HEK293T (cell line): ENCODE results near the gene DAO.

Experiments
- CTCF ChIA-PET: fragments of 350-600 bp; formaldehyde crosslinking; extraction: SDS; loops from one replicate; lab custom pipeline; 2021; ENCODE audit warnings: antibody characterized with exemption, inconsistent platforms; lab: Yijun Ruan, JAX
- POLR2A ChIA-PET: fragments of 350-600 bp; formaldehyde crosslinking; extraction: SDS; loops from one replicate; lab custom pipeline; 2020; ENCODE audit warnings: antibody characterized with exemption, inconsistent platforms; lab: Yijun Ruan, JAX
- DNase-seq: peaks from one replicate; pipeline ENCODE4 v3.0.0; 2012; ENCODE audit warnings: mixed read lengths; ENCODE audit errors: extremely low spot score
- ARNT ChIP-seq: fragments of 450-650 bp; IDR thresholded peaks from 2 replicates; pipeline ENCODE4 v1.6.1; 2017; ENCODE audit warnings: mild to moderate bottlenecking
- BHLHE40 ChIP-seq: fragments of 450-650 bp; IDR thresholded peaks from 2 replicates; pipeline ENCODE4 v1.6.1; 2016; ENCODE audit warnings: mild to moderate bottlenecking, moderate library complexity, borderline replicate concordance
- CTBP1 ChIP-seq: fragments of 450-650 bp; IDR thresholded peaks from 2 replicates; pipeline ENCODE4 v1.6.1; 2016; ENCODE audit warnings: borderline replicate concordance
- ELF4 ChIP-seq: fragments of 450-650 bp; IDR thresholded peaks from 2 replicates; pipeline ENCODE4 v1.6.1; 2017; ENCODE audit warnings: antibody characterized with exemption
- FOXA1 ChIP-seq: fragments of 450-650 bp; IDR thresholded peaks from 2 replicates; pipeline ENCODE4 v1.6.1; 2016; ENCODE audit warnings: mild to moderate bottlenecking
- FOXK2 ChIP-seq: fragments of 450-650 bp; IDR thresholded peaks from 2 replicates; pipeline ENCODE4 v1.6.1; 2016; ENCODE audit warnings: mild to moderate bottlenecking
- FOXM1 ChIP-seq: fragments of 450-650 bp; IDR thresholded peaks from 2 replicates; pipeline ENCODE4 v1.6.1; 2017; ENCODE audit warnings: mild to moderate bottlenecking, borderline replicate concordance
- HDGF ChIP-seq: fragments of 450-650 bp; IDR thresholded peaks from 2 replicates; pipeline ENCODE4 v1.6.1; 2017; ENCODE audit warnings: antibody characterized with exemption, borderline replicate concordance
- L3MBTL2 ChIP-seq: fragments of 450-650 bp; conservative IDR thresholded peaks from 2 replicates; pipeline ENCODE4 v1.6.1; 2016; ENCODE audit warnings: mild to moderate bottlenecking
- LEF1 ChIP-seq: fragments of 450-650 bp; IDR thresholded peaks from 2 replicates; pipeline ENCODE4 v1.6.1; 2017; ENCODE audit warnings: mild to moderate bottlenecking, borderline replicate concordance
- NFRKB ChIP-seq: fragments of 450-650 bp; IDR thresholded peaks from 2 replicates; pipeline ENCODE4 v1.6.1; 2016; ENCODE audit warnings: mild to moderate bottlenecking, moderate library complexity
- SP1 ChIP-seq: fragments of 450-650 bp; IDR thresholded peaks from 2 replicates; pipeline ENCODE4 v1.6.1; 2017
- SUZ12 ChIP-seq: fragments of 450-650 bp; IDR thresholded peaks from 2 replicates; pipeline ENCODE4 v1.6.1; 2016; ENCODE audit warnings: mild to moderate bottlenecking
- TARDBP ChIP-seq: fragments of 450-650 bp; IDR thresholded peaks from 2 replicates; pipeline ENCODE4 v1.6.1; 2016
- ZNF384 ChIP-seq: fragments of 450-650 bp; IDR thresholded peaks from 2 replicates; pipeline ENCODE4 v1.6.1; 2016
- TF ChIP-seq, protein P1 (sequence below): fragments of 450-650 bp; IDR thresholded peaks from 2 replicates; pipeline ENCODE4 v1.6.1; 2016

Gene DAO

DNA sequence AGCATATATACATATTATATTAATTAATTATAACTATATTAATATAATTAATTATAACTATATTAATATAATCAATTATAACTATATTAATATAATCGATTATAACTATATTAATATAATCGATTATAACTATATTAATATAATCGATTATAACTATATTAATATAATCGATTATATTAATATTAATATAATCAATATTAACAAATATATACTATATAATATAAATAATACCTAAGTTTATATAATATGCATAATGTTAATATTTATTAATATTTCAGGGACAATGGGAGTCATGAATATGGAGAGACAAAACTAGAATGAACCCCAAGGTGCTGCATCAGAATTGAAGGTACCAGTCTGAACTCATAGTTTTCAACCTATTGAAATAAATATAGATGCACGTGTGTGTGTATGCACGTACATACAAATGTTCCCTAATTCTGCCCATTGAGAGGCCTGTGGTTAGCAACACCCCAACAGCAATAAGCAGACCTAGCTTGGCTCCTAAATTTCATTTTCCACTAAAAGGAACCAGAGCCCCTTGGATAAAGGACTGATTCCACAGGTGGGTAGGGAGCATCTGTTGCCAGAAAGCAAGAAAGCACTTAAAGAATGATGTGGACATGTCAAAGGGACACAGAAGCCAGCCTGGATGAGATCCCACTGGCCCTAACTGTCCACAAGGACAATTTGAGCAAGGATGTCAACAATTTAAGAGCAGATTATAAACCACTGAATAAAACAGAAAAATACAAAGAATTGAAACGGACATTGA lies 43.8 kb upstream of the DAO start:
- POLR2A ChIA-PET: no interaction called here
- CTCF ChIA-PET: no interaction called here
- TF ChIP-seq LEF1 (no peak), HDGF (no peak), ZNF384 (no peak), ARNT (no peak), FOXM1 (no peak), SUZ12 (no peak), L3MBTL2 (no peak), TARDBP (no peak), ELF4 (no peak), FOXK2 (no peak)
- TF ChIP-seq, protein P1, sequence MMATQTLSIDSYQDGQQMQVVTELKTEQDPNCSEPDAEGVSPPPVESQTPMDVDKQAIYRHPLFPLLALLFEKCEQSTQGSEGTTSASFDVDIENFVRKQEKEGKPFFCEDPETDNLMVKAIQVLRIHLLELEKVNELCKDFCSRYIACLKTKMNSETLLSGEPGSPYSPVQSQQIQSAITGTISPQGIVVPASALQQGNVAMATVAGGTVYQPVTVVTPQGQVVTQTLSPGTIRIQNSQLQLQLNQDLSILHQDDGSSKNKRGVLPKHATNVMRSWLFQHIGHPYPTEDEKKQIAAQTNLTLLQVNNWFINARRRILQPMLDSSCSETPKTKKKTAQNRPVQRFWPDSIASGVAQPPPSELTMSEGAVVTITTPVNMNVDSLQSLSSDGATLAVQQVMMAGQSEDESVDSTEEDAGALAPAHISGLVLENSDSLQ: no peak
- DNase-seq: no peak

DNA sequence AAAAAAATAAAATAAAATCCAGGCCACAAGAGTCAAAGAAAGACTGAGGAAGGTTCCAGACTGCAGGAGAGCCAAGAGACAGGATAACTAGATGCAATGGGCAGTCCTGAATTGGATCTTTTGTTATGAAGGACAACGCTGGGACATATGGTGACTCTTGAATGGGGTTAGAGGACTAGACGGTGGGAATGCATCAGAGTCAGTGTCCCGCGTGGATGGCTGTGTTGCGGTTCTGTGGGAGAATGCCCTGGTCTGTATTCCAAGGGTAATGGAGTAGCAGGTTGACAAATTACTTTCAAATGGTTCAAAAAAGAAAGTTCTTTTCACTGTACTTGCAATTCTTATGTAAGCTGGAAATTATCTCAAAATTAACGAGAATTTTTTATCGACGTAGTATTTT lies 42.7 kb upstream of the DAO start:
- TF ChIP-seq LEF1 (no peak), FOXK2 (no peak), CTBP1 (no peak), SP1 (no peak), FOXM1 (no peak), SUZ12 (no peak), FOXA1 (no peak), TARDBP (no peak), ZNF384 (no peak), ARNT (no peak), NFRKB (no peak), BHLHE40 (no peak), HDGF (no peak), L3MBTL2 (no peak), ELF4 (no peak)
- TF ChIP-seq, protein P1: no peak
- DNase-seq: no peak
- CTCF ChIA-PET: no interaction called here
- POLR2A ChIA-PET: no interaction called here

DNA sequence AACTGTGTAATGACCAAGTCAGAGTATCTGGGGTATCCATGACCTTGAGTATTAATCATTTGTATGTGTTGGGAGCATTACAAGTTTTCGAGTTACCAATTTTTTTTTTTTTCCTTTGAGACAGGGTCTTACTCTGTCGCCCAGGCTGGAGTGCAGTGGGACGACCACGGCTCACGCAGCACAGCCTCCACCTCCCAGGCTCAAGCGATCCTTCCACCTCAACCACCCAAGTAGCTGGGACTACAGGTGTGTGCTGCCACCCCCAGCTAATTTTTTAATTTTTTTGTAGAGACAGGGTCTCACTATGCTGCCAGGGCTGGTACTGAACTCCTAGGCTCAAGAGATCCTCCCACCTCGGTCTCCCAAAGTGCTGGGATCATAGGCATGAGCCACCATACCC lies 42.2 kb upstream of the DAO start:
- no peak for DNase-seq
- no peak for TF ChIP-seq FOXM1
- no peak for TF ChIP-seq FOXA1
- TF ChIP-seq CTBP1: no peak
- no peak for TF ChIP-seq SP1
- TF ChIP-seq FOXK2: no peak
- TF ChIP-seq HDGF: no peak
- CTCF ChIA-PET: interaction anchor here (0.5 to 1.0 kb wide), 3 partner anchors 10 to 144 kb away, joined by 3 read pairs; no protein-coding TSS in a partner anchor
- POLR2A ChIA-PET: interaction anchor here (1.0 kb wide), 1 partner anchor 19 kb away, joined by 4 read pairs; the partner anchor contains the start of gene SSH1

DNA sequence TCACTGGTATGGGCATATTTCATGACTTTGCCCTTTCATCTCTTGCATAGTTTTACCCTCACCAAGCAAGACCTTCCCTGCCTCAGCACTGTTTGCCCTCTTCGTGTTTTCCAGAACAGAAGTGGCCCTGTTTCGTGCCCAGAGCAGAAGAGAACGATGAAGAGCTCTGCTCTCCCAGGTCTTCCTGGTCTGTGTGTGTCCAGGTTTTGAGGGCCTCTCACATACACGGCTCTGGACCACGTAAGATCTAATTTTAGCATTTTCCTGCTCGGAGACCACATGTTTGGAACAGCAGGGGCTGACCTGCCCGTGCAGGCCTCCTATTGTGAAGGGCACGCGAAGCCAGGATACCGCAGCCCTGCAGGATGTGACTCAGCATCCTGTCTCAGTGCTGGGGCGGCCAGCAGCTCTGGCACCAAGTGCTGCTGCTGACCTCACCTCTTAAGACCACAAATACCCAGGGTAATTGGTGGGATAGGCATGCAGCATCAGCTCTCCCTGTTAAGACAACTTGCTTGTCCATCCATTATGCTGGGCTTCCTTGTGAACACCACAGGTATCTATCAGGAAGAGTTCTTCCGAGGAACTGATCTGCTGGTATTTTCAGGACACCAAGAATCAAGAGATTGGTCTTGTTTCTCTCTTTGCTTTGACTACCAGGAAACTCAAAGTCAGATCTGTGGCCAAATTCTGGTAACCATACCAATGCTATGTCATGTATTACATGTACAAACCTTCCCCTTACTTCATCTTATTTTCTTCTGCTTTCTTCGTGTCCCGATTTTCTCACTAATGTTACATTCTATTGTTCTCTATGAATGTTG lies 41.5 kb upstream of the DAO start:
- DNase-seq: peak; percentile 32
- ChIA-PET CTCF (interaction anchor here (0.5 to 1.0 kb wide), 3 partner anchors 9 to 144 kb away, joined by 3 read pairs; no protein-coding TSS in a partner anchor), POLR2A (interaction anchor here (1.0 kb wide), 2 partner anchors 12 to 19 kb away, joined by 3 to 4 read pairs; partner anchors contain the start of gene SSH1)
- TF ChIP-seq LEF1: no peak
- no peak for TF ChIP-seq L3MBTL2
- no peak for TF ChIP-seq ELF4
- TF ChIP-seq FOXK2: no peak
- no peak for TF ChIP-seq TARDBP
- no peak for TF ChIP-seq FOXM1
- no peak for TF ChIP-seq ARNT
- TF ChIP-seq, protein P1: no peak
- no peak for TF ChIP-seq BHLHE40
- no peak for TF ChIP-seq SUZ12
- no peak for TF ChIP-seq HDGF

DNA sequence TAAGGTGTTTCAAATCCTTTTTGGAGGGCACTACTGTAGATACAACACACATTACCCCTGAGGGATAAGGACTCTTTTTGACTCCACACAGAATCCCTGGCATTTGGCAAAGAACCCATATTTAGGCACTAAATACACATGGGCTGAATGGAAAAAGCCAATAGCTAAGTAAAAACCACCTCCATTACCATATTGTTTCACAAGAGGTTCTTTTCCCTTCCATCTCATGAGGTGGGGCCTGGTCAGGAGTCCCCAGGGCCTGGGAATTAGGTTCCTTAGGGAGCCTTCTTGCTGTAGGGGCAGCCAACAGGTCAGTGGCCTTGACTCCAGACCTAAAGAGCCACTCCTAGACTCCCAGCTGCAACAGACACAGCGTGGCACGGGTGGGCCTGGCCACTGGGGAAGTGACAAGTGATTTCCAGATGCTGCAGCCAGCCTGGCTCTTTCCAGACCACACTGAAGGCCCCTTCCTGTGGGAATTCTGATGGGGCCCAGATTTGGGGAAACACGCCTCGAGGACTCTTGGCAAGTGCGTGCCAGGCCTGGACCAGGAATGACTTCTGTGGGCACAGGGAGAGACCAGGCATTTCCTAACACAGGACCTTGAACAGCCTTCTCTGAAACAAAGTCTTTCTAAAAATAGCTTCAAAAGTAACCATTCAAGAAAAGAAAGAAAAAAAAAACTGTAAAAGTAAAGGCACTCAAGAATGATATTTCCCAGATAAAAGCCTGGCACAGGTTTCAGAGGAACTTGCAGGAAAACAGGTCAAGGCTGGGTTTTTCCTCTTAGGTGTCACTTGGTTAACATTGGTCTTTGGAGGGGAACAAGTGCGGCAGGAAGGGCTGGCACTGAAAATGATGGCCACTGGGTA lies 40.6 kb upstream of the DAO start:
- TF ChIP-seq ELF4 (no peak), HDGF (no peak), CTBP1 (no peak), SUZ12 (no peak), FOXK2 (no peak), FOXM1 (no peak), ARNT (no peak), L3MBTL2 (no peak), ZNF384 (no peak), TARDBP (no peak), NFRKB (no peak), SP1 (no peak), BHLHE40 (no peak), LEF1 (no peak), FOXA1 (no peak)
- POLR2A ChIA-PET: interaction anchor here (1.0 kb wide), 1 partner anchor 13 kb away, joined by 3 read pairs; no protein-coding TSS in a partner anchor
- CTCF ChIA-PET: no interaction called here
- DNase-seq: no peak
